GM19328 (cell line): ENCODE results near the gene GNG12.

ENCODE experiments used
- ATAC-seq: cut with Tn5 transposase; IDR thresholded peaks from one replicate; pipeline ENCODE4 v1.9.1; 2021; ENCODE audit warnings: mild to moderate bottlenecking, moderate library complexity; ENCODE audit not compliant: unreplicated experiment

Gene GNG12

DNA sequence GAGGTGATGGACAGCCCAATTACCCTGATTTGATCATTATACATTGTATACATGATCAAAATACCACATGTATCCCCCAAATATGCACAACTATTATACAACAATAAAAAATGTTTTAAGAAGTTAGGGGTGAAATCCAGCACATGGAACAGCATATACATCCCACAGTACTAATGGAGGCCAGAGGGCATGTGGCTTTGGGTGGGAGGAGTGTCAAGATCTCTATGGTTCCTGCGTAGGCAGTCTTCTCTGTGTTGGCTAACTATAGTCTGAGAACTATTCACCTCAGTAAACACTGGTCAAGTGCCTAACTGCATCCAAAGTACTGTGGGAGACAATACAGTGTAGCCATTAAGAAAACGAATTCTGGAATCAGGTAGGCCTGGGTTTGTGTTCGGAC lies 74.2 kb downstream of the GNG12 start:
- ATAC-seq = no peak

GRCh38 chr1:67755619-67756018 lies 77.6 kb downstream of the GNG12 start:
- ATAC-seq = no peak

DNA sequence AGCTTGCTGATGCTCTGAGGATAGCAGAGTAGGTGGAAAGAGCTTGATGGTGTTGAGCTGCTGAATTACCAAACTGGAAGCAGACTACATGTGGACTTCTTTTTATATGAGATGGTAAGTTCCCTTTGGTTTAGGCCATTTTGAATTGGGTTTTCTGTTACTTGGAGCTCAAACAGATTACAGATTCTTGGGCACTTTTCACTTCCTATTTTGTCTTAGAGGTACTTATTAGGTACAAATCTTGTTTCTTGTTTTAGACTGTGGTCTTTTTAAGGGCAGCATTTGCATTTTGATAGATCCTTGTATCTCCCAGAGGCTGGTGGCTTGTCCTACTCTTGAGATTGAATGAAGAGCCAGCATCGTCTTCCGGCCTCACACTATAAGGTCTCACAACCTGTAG lies 78.1 kb downstream of the GNG12 start:
- ATAC-seq = no peak

GRCh38 chr1:67754526-67754920 lies 78.7 kb downstream of the GNG12 start:
- ATAC-seq = no peak

DNA sequence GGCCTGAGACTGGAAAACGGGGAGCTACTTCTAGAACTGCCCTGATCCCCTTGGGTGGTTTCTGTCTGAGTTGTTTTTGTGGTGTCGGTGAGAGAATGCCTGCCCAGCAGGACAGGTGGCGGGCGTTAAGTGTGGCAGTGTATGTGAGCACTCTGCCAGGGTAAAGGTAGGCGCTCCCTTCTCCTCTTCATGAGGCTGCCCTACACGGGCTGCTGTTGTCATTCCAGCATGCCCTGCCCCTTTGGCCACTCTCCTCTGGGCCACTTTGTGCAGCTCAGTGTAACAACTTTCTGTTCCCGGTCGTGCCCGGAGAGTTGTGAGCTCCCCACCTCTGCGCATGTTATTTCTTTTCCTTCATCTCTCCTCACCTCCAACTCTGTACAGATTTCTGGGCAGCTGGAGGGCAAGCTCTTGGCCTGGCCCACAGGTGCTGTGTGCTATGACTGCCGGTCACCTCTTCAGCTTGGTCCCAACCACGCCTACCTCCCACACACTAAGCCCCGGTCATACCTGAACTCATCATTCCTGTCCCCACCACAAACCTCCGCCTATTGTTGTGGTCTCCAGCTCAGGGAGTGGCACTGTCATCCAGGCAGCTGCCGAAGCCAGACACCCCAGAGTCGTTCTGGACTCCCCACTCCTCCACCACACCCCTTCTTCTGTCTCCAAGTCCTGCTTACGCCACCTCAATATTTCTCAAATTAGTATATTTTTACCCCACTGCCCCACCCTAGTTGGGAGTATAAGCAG lies 79.3 kb downstream of the GNG12 start:
- ATAC-seq = no peak

DNA sequence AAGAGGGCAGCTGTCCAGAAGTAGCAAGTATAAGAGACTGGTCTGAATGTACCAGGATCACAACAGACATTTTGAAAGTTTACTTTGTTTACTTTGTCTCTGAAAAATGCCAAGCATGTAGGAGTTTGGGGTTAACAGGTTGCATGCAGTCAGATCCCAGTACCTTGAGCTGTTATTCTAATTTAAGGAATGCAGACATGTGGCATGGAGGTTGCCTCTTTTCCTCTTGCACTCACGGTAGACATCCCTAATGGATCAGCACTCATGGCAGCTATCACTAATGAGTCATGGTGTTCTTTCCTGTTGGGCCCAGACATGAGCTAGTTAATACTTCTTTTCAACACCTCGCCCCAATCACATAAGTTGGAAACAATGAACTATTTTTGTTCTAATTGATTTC lies 81.0 kb downstream of the GNG12 start:
- no peak for ATAC-seq

DNA sequence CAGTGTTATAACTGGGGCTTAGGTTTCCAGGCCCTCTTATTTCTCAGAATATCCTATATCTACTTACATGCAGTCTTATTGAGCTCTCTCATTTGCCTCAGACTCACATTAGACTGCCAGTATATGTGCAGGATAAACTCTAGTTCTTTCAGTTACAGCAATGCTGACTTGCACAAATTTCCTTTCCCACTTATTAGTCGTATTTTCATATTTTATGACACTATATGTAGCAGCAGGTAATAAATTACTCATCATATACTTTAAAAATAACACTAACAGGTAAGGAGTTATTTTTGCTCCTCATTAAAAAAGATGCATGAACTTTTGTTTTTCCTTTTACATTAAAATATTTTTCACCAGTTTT lies 82.6 kb downstream of the GNG12 start:
- ATAC-seq = no peak

- no peak for ATAC-seq
Observed at GRCh38 chr1:67749844-67750690, 83.2 kb downstream of the GNG12 start.

DNA sequence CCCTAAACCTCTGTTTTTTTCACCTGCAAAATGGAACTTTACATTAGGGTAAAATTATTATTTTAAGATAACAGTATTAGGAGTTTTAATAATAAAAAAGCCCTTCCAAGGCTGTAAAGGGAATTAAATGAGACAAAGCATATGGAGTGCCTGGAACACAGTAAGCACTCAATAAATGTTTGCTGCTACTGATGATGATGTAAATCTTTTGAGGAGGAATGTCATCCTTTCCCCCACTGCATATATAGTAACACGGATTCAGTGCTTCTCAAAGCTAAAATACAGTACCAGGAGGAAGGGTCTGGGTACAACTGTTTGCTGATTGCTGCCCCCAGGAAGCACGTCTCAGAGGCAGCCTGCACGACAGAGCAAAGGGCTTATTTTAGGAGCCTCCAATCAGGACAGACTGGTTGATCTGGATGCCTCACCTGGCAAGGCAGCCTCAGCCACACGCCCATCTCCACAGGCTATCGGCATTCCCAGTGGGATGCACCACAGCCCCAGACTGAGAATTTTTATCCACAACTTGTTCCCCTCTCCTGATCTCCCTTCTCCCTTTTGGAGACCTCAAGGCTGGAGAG lies 83.9 kb downstream of the GNG12 start:
- no peak for ATAC-seq

- peak; percentile 41 for ATAC-seq
Observed at GRCh38 chr1:67748630-67749029, 84.6 kb downstream of the GNG12 start.

DNA sequence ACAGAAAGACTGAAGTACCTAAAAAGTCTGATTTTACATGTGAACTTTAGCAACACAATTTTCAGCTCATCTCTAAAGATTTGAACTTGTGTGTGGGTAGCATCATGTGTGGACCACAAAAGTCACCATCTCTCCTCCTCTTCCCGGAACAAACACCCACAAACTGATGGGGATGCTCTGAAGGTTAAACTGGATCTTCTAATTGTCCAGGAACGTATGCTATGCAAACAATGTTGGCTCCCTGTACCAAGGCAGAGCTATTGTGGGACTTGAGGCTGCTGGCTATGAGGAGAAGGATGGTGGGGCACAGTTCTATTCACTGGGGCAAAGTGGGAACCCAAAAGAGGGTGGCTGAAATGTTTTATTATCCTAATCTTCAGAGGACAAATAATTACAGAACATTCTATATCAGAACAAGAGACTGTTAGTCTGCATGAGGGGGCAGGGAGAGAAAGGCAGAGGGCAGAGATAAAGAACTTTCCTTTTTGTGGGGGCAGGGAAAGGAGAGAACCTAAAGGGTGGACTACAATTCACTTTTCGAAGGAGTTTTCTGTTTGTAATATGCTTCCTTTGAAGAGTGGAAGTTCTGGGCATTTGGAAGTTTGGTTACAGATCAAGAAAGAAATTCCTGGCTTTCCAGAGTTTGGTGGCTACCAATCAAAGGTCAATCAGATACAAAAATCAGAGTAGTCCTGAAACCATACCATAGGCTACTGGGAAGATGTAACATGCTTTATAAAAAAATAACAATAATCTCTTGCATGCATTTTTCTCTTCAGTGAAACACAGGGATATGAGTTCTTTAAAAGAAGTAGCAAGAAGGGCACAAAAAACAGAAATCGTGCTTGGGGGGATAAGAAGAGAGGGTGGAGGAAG lies 85.4 kb downstream of the GNG12 start:
- ATAC-seq = no peak

DNA sequence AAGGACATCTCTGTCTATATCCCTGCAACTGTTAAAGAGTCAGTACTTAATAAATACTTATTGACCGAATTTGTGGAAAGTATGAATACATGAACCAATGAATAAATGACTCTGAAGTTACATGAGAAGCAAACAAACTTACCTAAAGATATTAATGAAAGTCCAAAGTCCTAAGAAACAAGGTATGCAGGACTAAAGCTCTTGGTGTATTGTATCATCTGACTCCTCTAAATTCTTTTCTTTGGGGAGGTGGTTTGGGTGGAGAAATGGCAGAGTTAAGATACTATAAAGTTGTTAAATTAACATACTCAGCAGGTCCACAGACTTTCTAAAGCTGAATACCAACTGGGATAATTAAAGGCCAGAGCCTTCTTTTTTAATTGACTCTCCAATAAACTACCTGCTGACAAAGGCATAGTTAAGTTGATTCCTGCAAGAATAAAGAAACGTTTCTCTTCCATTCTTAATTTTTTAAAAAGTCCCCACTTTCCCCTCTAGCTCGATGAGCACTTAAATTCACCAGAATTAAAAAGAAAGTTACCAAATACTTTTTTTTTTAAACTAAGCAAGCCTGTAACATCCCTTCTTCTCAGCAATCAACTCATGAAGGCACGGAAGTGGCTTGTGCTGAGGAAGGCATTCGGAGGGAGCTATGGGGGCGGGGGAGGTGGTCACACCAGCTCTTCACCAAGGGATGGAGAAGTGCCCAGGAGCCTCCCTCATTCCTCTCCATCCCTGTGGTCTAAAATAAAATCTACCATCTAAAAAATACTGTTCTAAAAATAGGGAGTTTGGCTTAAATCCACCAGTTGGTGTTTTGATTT lies 87.2 kb downstream of the GNG12 start:
- no peak for ATAC-seq

- ATAC-seq = no peak
Observed at GRCh38 chr1:67743072-67743725, 90.1 kb downstream of the GNG12 start.

DNA sequence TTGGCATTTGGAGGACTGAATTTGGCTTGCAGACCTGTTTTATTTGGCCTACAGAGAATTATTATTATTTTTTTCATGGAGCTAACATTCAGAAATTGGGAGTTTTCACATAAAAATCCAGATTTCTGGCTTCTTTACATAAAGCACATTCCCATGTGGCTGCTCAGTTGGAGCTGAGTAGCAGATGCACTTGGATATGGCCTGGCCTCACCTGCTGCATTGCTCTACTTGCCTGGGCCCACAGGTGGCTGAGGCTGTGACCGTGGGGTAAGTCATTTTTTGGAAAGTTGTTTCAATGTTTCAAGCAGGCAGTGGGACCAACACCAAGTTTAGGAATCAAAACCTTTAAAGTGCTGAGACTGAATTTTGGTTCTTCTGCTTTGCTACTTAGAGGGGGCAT lies 91.5 kb downstream of the GNG12 start:
- no peak for ATAC-seq

- no peak for ATAC-seq
Observed at GRCh38 chr1:67741121-67741520, 92.1 kb downstream of the GNG12 start.

DNA sequence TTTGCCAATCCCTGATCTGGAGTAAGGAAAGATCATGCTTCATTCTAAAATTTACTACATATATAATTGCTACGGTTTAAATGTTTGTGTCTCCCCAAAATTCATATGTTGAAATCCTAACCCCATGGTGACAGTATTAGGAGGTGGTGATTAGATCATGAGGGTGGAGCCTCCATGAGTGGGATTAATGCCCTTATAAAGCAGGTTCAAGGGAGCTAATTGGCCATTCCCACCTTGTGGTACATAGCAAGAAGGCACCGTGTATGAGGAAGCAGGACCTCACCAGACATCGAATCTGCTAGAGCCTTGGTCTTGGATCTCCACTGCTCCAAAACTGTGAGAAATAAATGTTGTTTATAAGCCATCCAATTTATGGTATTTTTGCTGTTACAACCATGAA lies 92.7 kb downstream of the GNG12 start:
- no peak for ATAC-seq

GRCh38 chr1:67739361-67739760 lies 93.9 kb downstream of the GNG12 start:
- no peak for ATAC-seq

GRCh38 chr1:67738401-67738800 lies 94.9 kb downstream of the GNG12 start:
- ATAC-seq = no peak

DNA sequence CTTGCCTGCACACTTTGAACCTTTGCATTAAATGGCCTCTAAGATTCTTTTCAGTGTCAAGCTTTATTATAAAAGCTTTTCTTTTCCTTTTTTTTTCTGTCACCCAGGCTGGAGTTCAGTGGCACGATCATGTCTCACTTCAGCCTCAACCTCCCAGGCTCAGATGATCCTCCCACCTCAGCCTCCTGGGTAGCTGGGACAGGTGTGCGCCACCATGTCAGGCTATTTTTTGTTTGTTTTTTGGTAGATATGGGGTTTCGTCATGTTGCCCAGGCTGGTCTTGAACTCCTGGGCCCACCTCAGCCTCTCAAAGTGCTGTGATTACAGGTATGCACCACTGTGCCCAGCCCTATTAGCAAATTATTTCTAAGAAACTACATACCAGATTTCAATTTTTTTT lies 95.4 kb downstream of the GNG12 start:
- no peak for ATAC-seq

GRCh38 chr1:67736750-67737149 lies 96.5 kb downstream of the GNG12 start:
- ATAC-seq = no peak
